Kidney epithelial cell (primary cell): ENCODE data around the gene SLTM. TPM values are rescaled to one million over a fixed set of nuclear protein-coding genes. Genes with fewer than 3 reads are reported as not detected.

Experiments used
- DNase-seq: peaks from one replicate; pipeline ENCODE4 v3.0.0-alpha.2; 2010; ENCODE audit warnings: low read depth
- H3K27me3 ChIP-seq: 2 replicates; pipeline ENCODE4 v1.6.0; 2011; ENCODE audit warnings: low read length; ENCODE audit not compliant: control insufficient read depth, insufficient read depth
- H3K36me3 ChIP-seq: 2 replicates; pipeline ENCODE4 v1.5.1; 2011; ENCODE audit warnings: low read length; ENCODE audit not compliant: control insufficient read depth, insufficient read depth
- H3K4me3 ChIP-seq: 2 replicates; pipeline ENCODE4 v1.5.1; 2011; ENCODE audit warnings: low read depth, mild to moderate bottlenecking, control low read depth, low read length
- CTCF ChIP-seq: IDR thresholded peaks from 2 replicates; pipeline ENCODE4 v1.5.1; 2011; ENCODE audit warnings: mild to moderate bottlenecking, moderate library complexity, low read length, control low read depth, inconsistent platforms; ENCODE audit not compliant: insufficient read depth, poor library complexity, severe bottlenecking
- total RNA-seq: library from RNA; depleted of rRNA; stranded (reverse); fragments of >200 nt; gene quantifications from 2 replicates; pipeline ENCODE4 v1.2.3, GENCODE V29; 2015

Gene SLTM
- total RNA-seq, 1 donor from 2014 or later, result 60.2 TPM

- Histone ChIP-seq H3K27me3 (no peaks in the 10 kb centered on the region), H3K4me3 (peak overlapping the region; percentile 48), H3K36me3 (no peaks in the 10 kb centered on the region)
- TF ChIP-seq CTCF, result no peak
- no peak for DNase-seq
Observed at GRCh38 chr15:58934114-58934447, 602 bp upstream of the SLTM start.

GRCh38 chr15:58932710-58933280, 684 bp downstream of the SLTM start:
- no peaks in the 10 kb centered on the region for H3K27me3 ChIP-seq
- TF ChIP-seq CTCF, result no peak
- no peak for DNase-seq
- peak overlapping the region; percentile 97 for H3K4me3 ChIP-seq
- H3K36me3 ChIP-seq, result no peaks in the 10 kb centered on the region

- H3K4me3 ChIP-seq, result peak overlapping the region; percentile 97
- TF ChIP-seq CTCF, result no peak
- H3K36me3 ChIP-seq, result no peaks in the 10 kb centered on the region
- no peak for DNase-seq
- H3K27me3 ChIP-seq, result no peaks in the 10 kb centered on the region
Observed at GRCh38 chr15:58931987-58932588, 1.4 kb downstream of the SLTM start.

GRCh38 chr15:58929891-58930416, 3.5 kb downstream of the SLTM start:
- TF ChIP-seq CTCF, result no peak
- Histone ChIP-seq H3K27me3 (no peaks in the 10 kb centered on the region), H3K36me3 (no peaks in the 10 kb centered on the region), H3K4me3 (no peak overlapping the region)
- no peak for DNase-seq

GRCh38 chr15:58926823-58927222, 6.7 kb downstream of the SLTM start:
- DNase-seq, result no peak
- no peak for TF ChIP-seq CTCF
- no peak overlapping the region for H3K4me3 ChIP-seq
- H3K27me3 ChIP-seq, result no peaks in the 10 kb centered on the region
- H3K36me3 ChIP-seq, result no peaks in the 10 kb centered on the region

- no peak for DNase-seq
- no peak overlapping the region for H3K4me3 ChIP-seq
- TF ChIP-seq CTCF, result no peak
Observed at GRCh38 chr15:58924327-58924726, 9.2 kb downstream of the SLTM start.

More at GRCh38 chr15:58924327-58924726, 9.2 kb downstream of the SLTM start:
- Histone ChIP-seq H3K27me3 (no peaks in the 10 kb centered on the region), H3K36me3 (no peaks in the 10 kb centered on the region)
